Hepatocyte (in vitro differentiated cells): ENCODE data around the gene GRIN3B. TPM values are rescaled to one million over a fixed set of nuclear protein-coding genes. Genes with fewer than 3 reads are reported as not detected.

ENCODE experiments used
- DNase-seq: peaks from one replicate; pipeline ENCODE4 v3.0.0-alpha.2; 2016; ENCODE audit warnings: low spot score
- H2AFZ ChIP-seq: fragments of 200-600 bp; sonication (generic); 2 replicates; pipeline ENCODE4 v1.6.0; 2016; ENCODE audit warnings: antibody characterized with exemption, mild to moderate bottlenecking
- H3K27ac ChIP-seq: fragments of 200-600 bp; sonication (generic); 2 replicates; pipeline ENCODE4 v1.5.1; 2016; ENCODE audit warnings: mild to moderate bottlenecking
- H3K27me3 ChIP-seq: fragments of 200-600 bp; sonication (generic); 2 replicates; pipeline ENCODE4 v1.6.1; 2016
- H3K36me3 ChIP-seq: fragments of 200-600 bp; sonication (generic); replicated peaks from 2 replicates; pipeline ENCODE4 v1.5.1; 2016; ENCODE audit warnings: low read depth; ENCODE audit not compliant: insufficient read depth
- H3K4me1 ChIP-seq: fragments of 200-600 bp; sonication (generic); 2 replicates; pipeline ENCODE4 v1.5.1; 2016; ENCODE audit warnings: mild to moderate bottlenecking, moderate library complexity; ENCODE audit not compliant: insufficient read depth
- H3K4me2 ChIP-seq: fragments of 200-600 bp; sonication (generic); 2 replicates; pipeline ENCODE4 v1.6.0; 2016
- H3K4me3 ChIP-seq: fragments of 200-600 bp; sonication (generic); 2 replicates; pipeline ENCODE4 v1.5.1; 2016; ENCODE audit warnings: mild to moderate bottlenecking
- H3K79me2 ChIP-seq: fragments of 200-600 bp; sonication (generic); 2 replicates; pipeline ENCODE4 v1.6.0; 2017; ENCODE audit warnings: mild to moderate bottlenecking
- H3K9me2 ChIP-seq: fragments of 200-600 bp; sonication (generic); replicated peaks from 2 replicates; pipeline ENCODE4 v1.6.0; 2017; ENCODE audit warnings: mild to moderate bottlenecking; ENCODE audit not compliant: insufficient read depth
- H3K9me3 ChIP-seq: fragments of 200-600 bp; sonication (generic); 2 replicates; pipeline ENCODE4 v1.5.1; 2016; ENCODE audit warnings: low read depth, mild to moderate bottlenecking
- H4K20me1 ChIP-seq: fragments of 200-600 bp; sonication (generic); 2 replicates; pipeline ENCODE4 v1.6.0; 2016; ENCODE audit warnings: mild to moderate bottlenecking; ENCODE audit not compliant: insufficient read depth, poor library complexity, severe bottlenecking
- CTCF ChIP-seq: fragments of 200-600 bp; sonication (generic); IDR thresholded peaks from 2 replicates; pipeline ENCODE4 v1.5.1; 2016; ENCODE audit warnings: antibody characterized with exemption, mild to moderate bottlenecking; ENCODE audit not compliant: poor library complexity
- EZH2 ChIP-seq: fragments of 200-600 bp; sonication (generic); IDR thresholded peaks from 2 replicates; pipeline ENCODE4 v1.6.1; 2016; ENCODE audit warnings: antibody characterized with exemption, mild to moderate bottlenecking, borderline replicate concordance
- EZH2phosphoT487 ChIP-seq: fragments of 200-600 bp; sonication (generic); IDR thresholded peaks from one replicate; pipeline ENCODE4 v1.6.1; 2018; ENCODE audit warnings: antibody characterized with exemption, mild to moderate bottlenecking, low read depth, moderate library complexity; ENCODE audit not compliant: unreplicated experiment, severe bottlenecking
- WGBS: methylation state at CpG from one replicate; pipeline ENCODE4 v1.1.6; 2016; ENCODE audit warnings: low lambda C conversion rate; ENCODE audit errors: missing lambda C conversion rate; 5-methylcytosine and 5-hydroxymethylcytosine counted together
- polyA plus RNA-seq: library from polyadenylated mRNA; unstranded; fragments of >200 nt; fragmentation: Nextera tagmentation; extraction: Ambion mirVana; gene quantifications from 2 replicates; pipeline ENCODE4 v1.2.1, GENCODE V29; 2016
- total RNA-seq: library from RNA; depleted of rRNA; stranded (reverse); fragments of >200 nt; gene quantifications from 2 replicates; pipeline ENCODE4 v1.2.3, GENCODE V29; 2014

GRIN3B gene
- total and polyA plus RNA-seq, 2 experiments from 2014 or later = 0.30 to 0.48 TPM

- H3K9me3 ChIP-seq = no peaks in the 10 kb centered on the region
- no peak overlapping the region for H3K27ac ChIP-seq
- DNase-seq = no peak
- H3K36me3 ChIP-seq = no peaks in the 10 kb centered on the region
- TF ChIP-seq EZH2 (no peak), CTCF (no peak), EZH2phosphoT487 (no peak)
- H3K4me3 ChIP-seq = no peak overlapping the region
- no peak overlapping the region for H2AFZ ChIP-seq
- H3K4me1 ChIP-seq = peaks cover 11% of the 10 kb centered on the region
- no peaks in the 10 kb centered on the region for H4K20me1 ChIP-seq
- no peaks in the 10 kb centered on the region for H3K9me2 ChIP-seq
- H3K4me2 ChIP-seq = no peak overlapping the region
- no peaks in the 10 kb centered on the region for H3K79me2 ChIP-seq
- WGBS = 86% methylated on average over 26 of the region's 26 CpGs
- H3K27me3 ChIP-seq = peaks cover 43% of the 10 kb centered on the region
These were observed 5.0 kb upstream of the GRIN3B start for GRCh38 chr19:995051-995827.

- DNase-seq = peak; percentile 88
- TF ChIP-seq EZH2phosphoT487 (no peak), EZH2 (peak; percentile 42)
- Histone ChIP-seq H3K4me1 (peaks cover 11% of the 10 kb centered on the region), H4K20me1 (no peaks in the 10 kb centered on the region), H3K4me2 (peak overlapping the region; percentile 85), H3K27me3 (peaks cover 46% of the 10 kb centered on the region), H2AFZ (no peak overlapping the region), H3K79me2 (no peaks in the 10 kb centered on the region), H3K9me3 (no peaks in the 10 kb centered on the region), H3K4me3 (no peak overlapping the region), H3K27ac (no peak overlapping the region), H3K36me3 (no peaks in the 10 kb centered on the region), H3K9me2 (no peaks in the 10 kb centered on the region)
- WGBS = 22% methylated on average over 58 of the region's 64 CpGs
These were observed 4.0 kb upstream of the GRIN3B start for GRCh38 chr19:996051-996838.

GRCh38 chr19:998064-998463, 2.2 kb upstream of the GRIN3B start:
- no peak overlapping the region for H2AFZ ChIP-seq
- 59% methylated on average over 6 of the region's 6 CpGs for WGBS
- H3K4me2 ChIP-seq = no peak overlapping the region
- no peaks in the 10 kb centered on the region for H3K36me3 ChIP-seq
- no peaks in the 10 kb centered on the region for H3K79me2 ChIP-seq
- peaks cover 18% of the 10 kb centered on the region for H3K4me1 ChIP-seq
- no peaks in the 10 kb centered on the region for H3K9me3 ChIP-seq
- H3K27me3 ChIP-seq = peaks cover 53% of the 10 kb centered on the region
- no peak overlapping the region for H3K4me3 ChIP-seq
- H4K20me1 ChIP-seq = no peaks in the 10 kb centered on the region
- DNase-seq = no peak
- no peak overlapping the region for H3K27ac ChIP-seq
- TF ChIP-seq CTCF (no peak), EZH2 (no peak)
- no peaks in the 10 kb centered on the region for H3K9me2 ChIP-seq

DNA sequence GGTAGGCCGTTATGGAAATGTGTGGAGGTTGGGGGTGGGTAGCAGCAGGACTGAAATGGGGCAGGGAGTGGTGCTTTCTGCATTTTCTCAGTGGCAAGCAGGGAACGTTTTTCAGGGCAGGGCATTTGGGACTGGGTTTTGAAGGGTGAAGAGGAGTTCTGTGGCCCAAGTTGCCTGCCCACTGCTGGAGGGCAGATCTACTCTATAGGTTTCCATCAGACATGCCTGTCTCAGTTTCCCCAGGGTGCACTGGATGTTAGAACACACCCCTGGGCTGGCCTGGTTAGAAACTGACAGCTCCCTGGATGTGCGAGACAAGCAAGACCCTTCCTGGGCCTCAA, 870 bp upstream of the GRIN3B start:
- TF ChIP-seq CTCF = no peak
- no peak for TF ChIP-seq EZH2
- no peak for TF ChIP-seq EZH2phosphoT487

More for the DNA sequence above, 870 bp upstream of the GRIN3B start:
- Histone ChIP-seq H3K36me3 (no peaks in the 10 kb centered on the region), H3K9me3 (no peaks in the 10 kb centered on the region), H4K20me1 (no peaks in the 10 kb centered on the region), H3K4me3 (no peak overlapping the region), H3K27ac (no peak overlapping the region), H3K79me2 (no peaks in the 10 kb centered on the region), H2AFZ (no peak overlapping the region), H3K9me2 (no peaks in the 10 kb centered on the region), H3K4me2 (no peak overlapping the region), H3K4me1 (peaks cover 18% of the 10 kb centered on the region), H3K27me3 (peaks cover 53% of the 10 kb centered on the region)
- 72% methylated on average over 3 of the region's 3 CpGs for WGBS
- no peak for DNase-seq
